Cardiac muscle cell (in vitro differentiated cells and primary cell): Measurements from ENCODE around the gene ACRBP. TPM values are rescaled to one million over a fixed set of nuclear protein-coding genes. Genes with fewer than 3 reads are reported as not detected.
"Not testable (repeated sequence)": the region's sequence is repeated elsewhere in the genome, so short reads cannot be mapped to it uniquely, and the experiment has no call there.

ENCODE experiments used
- DNase-seq, 2 donors: peaks; one replicate each; pipeline versions ENCODE4 v3.0.0 to v3.0.0-alpha.2; 2010 to 2017; ENCODE audit warnings: low read depth in 1 of 2, low spot score in 1 of 2
- H3K27ac ChIP-seq: fragments of 200-600 bp; sonication (generic); 2 replicates; pipeline ENCODE4 v1.5.1; 2016
- H3K27me3 ChIP-seq: fragments of 200-600 bp; sonication (generic); 2 replicates; pipeline ENCODE4 v1.6.0; 2016; ENCODE audit warnings: control low read depth
- H3K36me3 ChIP-seq: fragments of 200-600 bp; sonication (generic); 2 replicates; pipeline ENCODE4 v1.5.1; 2016; ENCODE audit warnings: control low read depth
- H3K4me1 ChIP-seq: fragments of 200-600 bp; sonication (generic); 2 replicates; pipeline ENCODE4 v1.8.1; 2017; ENCODE audit warnings: low read depth, mild to moderate bottlenecking, mixed run types
- H3K4me3 ChIP-seq: fragments of 200-600 bp; sonication (generic); 2 replicates; pipeline ENCODE4 v1.5.1; 2016; ENCODE audit warnings: mild to moderate bottlenecking
- H3K9me3 ChIP-seq: fragments of 200-600 bp; sonication (generic); 2 replicates; pipeline ENCODE4 v1.5.1; 2017; ENCODE audit warnings: low read depth, mild to moderate bottlenecking, control low read depth
- polyA plus RNA-seq: library from polyadenylated mRNA; unstranded; fragments of >200 nt; fragmentation: Nextera tagmentation; extraction: Ambion mirVana; gene quantifications from 2 replicates; pipeline ENCODE4 v1.2.1, GENCODE V29; 2016
- total RNA-seq: library from RNA; depleted of rRNA; stranded (reverse); fragments of >200 nt; gene quantifications from 2 replicates; pipeline ENCODE4 v1.2.3, GENCODE V29; 2016
- TF ChIP-seq, protein P1 (sequence below): IDR thresholded peaks from 2 replicates; pipeline ENCODE4 v1.5.1; 2012; ENCODE audit warnings: low read depth, mild to moderate bottlenecking, low read length

ACRBP gene
- total and polyA plus RNA-seq, 2 experiments from 2014 or later: 2.6 to 2.8 TPM

DNA sequence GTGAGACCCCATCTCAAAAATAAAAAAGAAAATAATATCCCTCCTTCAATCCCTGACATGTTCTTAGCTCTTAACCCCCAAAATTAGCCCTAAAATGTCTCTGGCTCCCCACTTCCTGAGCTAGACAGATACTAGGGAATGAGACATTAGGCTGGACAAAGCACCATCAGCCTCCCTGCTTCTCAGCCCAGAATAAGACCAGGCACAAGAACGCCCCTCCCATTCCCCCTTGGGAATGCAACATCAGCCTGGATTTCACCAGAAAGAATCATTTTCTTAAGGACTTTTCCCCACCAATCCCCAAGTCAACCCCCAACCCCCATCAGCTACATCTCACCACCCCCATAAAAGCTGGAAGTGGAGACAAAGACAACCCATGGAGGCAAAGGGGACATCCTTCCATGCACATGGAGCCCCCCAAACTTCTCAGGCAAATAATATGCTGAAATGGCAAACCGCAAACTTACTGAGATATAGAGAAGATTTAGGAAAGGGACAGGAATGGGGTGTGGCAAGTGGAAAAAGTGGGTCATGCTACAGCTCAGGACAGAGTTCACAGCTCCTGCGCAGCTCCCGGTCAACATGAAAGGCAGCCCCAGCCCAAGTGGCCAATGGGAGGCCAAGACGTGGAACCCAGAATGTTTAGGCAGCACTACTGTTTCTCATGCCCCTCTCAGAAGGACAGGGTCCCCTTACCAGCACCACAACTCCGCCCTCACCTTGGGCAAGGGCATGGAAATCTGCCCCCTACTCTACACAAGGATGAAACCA lies 42.8 kb downstream of the ACRBP start:
- no peaks in the 10 kb centered on the region for H3K27me3 ChIP-seq
- TF ChIP-seq, protein P1, sequence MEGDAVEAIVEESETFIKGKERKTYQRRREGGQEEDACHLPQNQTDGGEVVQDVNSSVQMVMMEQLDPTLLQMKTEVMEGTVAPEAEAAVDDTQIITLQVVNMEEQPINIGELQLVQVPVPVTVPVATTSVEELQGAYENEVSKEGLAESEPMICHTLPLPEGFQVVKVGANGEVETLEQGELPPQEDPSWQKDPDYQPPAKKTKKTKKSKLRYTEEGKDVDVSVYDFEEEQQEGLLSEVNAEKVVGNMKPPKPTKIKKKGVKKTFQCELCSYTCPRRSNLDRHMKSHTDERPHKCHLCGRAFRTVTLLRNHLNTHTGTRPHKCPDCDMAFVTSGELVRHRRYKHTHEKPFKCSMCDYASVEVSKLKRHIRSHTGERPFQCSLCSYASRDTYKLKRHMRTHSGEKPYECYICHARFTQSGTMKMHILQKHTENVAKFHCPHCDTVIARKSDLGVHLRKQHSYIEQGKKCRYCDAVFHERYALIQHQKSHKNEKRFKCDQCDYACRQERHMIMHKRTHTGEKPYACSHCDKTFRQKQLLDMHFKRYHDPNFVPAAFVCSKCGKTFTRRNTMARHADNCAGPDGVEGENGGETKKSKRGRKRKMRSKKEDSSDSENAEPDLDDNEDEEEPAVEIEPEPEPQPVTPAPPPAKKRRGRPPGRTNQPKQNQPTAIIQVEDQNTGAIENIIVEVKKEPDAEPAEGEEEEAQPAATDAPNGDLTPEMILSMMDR: no peak
- H3K27ac ChIP-seq: peak overlapping the region; percentile 94
- DNase-seq: peak in 1 of 2 donors; percentile 42
- peak overlapping the region; percentile 64 for H3K4me3 ChIP-seq
- H3K9me3 ChIP-seq: no peaks in the 10 kb centered on the region
- H3K36me3 ChIP-seq: peaks cover 28% of the 10 kb centered on the region
- peaks cover 28% of the 10 kb centered on the region for H3K4me1 ChIP-seq

DNA sequence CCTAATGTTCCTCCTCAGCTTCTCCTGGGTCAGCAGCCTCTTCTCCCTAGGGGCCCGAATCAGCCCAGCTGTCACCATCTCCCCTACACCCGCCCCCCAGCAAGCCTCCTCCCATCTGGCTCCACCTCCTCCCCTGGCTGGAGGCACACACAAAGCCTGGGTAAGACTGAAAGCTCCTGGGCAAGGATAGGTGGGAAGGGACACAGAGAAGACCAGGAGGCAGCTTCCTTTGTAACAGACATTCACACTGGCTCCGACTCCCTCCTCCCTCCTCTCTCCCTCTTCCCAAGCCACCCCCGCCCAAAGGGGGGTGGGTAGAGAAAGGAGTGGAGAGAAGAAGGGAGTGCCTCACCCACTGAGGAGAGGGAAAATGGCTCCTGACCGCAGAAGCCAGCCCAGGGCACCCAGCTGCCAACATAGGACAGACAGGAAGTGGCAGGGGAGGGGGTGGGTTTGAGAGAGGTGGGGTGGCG lies 44.1 kb downstream of the ACRBP start:
- Histone ChIP-seq H3K27me3 (no peaks in the 10 kb centered on the region), H3K4me1 (peaks cover 28% of the 10 kb centered on the region), H3K36me3 (peaks cover 39% of the 10 kb centered on the region), H3K27ac (peak overlapping the region; percentile 52), H3K9me3 (no peaks in the 10 kb centered on the region), H3K4me3 (no peak overlapping the region)
- DNase-seq: peak; percentile 36 to 62
- TF ChIP-seq, protein P1: no peak

DNA sequence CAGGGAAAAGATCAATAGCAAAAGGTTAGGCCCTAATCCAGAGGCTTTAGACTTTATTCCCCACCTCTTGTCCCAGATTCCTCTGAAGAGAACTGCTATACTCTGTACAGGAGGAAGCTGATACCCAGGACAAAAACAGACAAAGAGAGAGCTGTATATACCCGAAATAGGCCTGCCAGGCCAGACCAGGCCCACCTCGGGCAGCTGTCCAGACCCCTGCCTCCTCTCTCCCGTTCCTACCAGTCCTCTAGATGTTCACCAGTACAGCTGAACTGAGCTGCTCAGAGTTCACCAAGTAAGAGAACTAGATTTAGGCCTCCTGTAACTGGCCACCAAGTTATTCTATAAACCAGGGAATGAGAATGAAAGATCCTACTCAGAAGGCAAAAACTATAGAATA lies 44.7 kb downstream of the ACRBP start:
- no peak for DNase-seq
- Histone ChIP-seq H3K27me3 (no peaks in the 10 kb centered on the region), H3K9me3 (no peaks in the 10 kb centered on the region), H3K36me3 (peaks cover 45% of the 10 kb centered on the region), H3K4me1 (peaks cover 28% of the 10 kb centered on the region), H3K4me3 (no peak overlapping the region), H3K27ac (no peak overlapping the region)
- TF ChIP-seq, protein P1: no peak

DNA sequence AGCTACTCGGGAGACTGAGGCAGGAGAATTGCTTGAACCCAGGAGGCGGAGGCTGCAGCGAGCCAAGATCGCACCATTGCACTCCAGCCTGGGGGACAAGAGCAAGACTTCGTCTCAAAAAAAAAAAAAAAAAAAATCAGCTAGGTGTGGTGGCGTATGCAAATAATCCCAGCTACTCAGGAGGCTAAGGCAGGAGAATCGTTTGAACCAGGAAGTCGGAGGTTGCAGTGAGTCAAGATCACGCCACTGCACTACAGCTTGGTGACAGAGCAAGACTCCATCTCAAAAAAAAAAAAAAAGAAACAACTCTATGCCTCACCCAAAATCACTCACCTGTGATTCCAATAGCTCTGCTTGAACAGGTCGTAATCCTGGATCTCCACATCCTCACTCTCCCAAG lies 51.6 kb downstream of the ACRBP start:
- not testable (repeated sequence) for H3K4me1 ChIP-seq, H3K9me3 ChIP-seq, DNase-seq, H3K4me3 ChIP-seq, H3K27me3 ChIP-seq, H3K27ac ChIP-seq
- H3K36me3 ChIP-seq: peaks cover 93% of the 10 kb centered on the region

DNA sequence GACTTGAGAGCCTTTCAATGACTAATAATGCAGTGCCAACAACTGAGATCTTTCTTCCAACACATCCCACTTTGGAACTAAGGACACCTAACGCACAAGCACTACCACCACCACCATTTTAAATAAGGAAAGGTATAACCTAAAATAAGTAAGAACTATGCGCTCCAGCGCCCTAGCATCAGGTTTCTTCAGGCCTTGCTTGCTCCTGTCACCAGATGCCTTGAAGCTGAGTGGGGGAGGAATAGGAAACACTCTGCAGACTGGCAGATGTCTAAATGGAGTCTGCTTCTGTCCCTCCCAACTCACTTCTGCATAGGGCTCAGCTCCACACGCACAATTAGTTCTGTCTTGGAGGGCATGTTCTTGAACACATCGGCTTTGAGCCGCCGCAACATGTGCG lies 55.1 kb downstream of the ACRBP start:
- DNase-seq: no peak
- H3K36me3 ChIP-seq: peaks cover 91% of the 10 kb centered on the region
- no peaks in the 10 kb centered on the region for H3K9me3 ChIP-seq
- no peaks in the 10 kb centered on the region for H3K27me3 ChIP-seq
- TF ChIP-seq, protein P1: no peak
- no peak overlapping the region for H3K27ac ChIP-seq
- no peak overlapping the region for H3K4me3 ChIP-seq
- no peaks in the 10 kb centered on the region for H3K4me1 ChIP-seq

Other genes with a start within 250 kb of the ACRBP start
- not detected in 2 replicates for gene CD27, start 202.5 kb downstream of the ACRBP start, total RNA-seq
- gene CD27, start 202.5 kb downstream of the ACRBP start, polyA plus RNA-seq: 0.32 and 0.35 TPM in 2 replicates
- gene TAPBPL, start 195.4 kb downstream of the ACRBP start, total RNA-seq: 2.8 and 3.4 TPM in 2 replicates
- gene TAPBPL, start 195.4 kb downstream of the ACRBP start, polyA plus RNA-seq: 1.5 and 3.3 TPM in 2 replicates
- 15.1 and 17.7 TPM in 2 replicates for gene VAMP1, start 176.8 kb downstream of the ACRBP start, total RNA-seq
- 14.9 and 28.4 TPM in 2 replicates for gene VAMP1, start 176.8 kb downstream of the ACRBP start, polyA plus RNA-seq
- gene MRPL51, start 154.2 kb downstream of the ACRBP start, total RNA-seq: 75.1 and 104 TPM in 2 replicates
- 279 and 308 TPM in 2 replicates for gene MRPL51, start 154.2 kb downstream of the ACRBP start, polyA plus RNA-seq
- 134 and 156 TPM in 2 replicates for gene NCAPD2, start 153.3 kb downstream of the ACRBP start, total RNA-seq
- gene NCAPD2, start 153.3 kb downstream of the ACRBP start, polyA plus RNA-seq: 20.2 and 70.7 TPM in 2 replicates
- gene GAPDH, start 112.9 kb downstream of the ACRBP start, total RNA-seq: 8,013 and 12,904 TPM in 2 replicates
- 11,564 and 14,299 TPM in 2 replicates for gene GAPDH, start 112.9 kb downstream of the ACRBP start, polyA plus RNA-seq
- gene IFFO1, start 91.4 kb downstream of the ACRBP start, total RNA-seq: 18.0 and 29.0 TPM in 2 replicates
- 25.4 and 28.4 TPM in 2 replicates for gene IFFO1, start 91.4 kb downstream of the ACRBP start, polyA plus RNA-seq
- gene NOP2, start 79.1 kb downstream of the ACRBP start, total RNA-seq: 20.4 and 45.5 TPM in 2 replicates
- 36.2 and 38.2 TPM in 2 replicates for gene NOP2, start 79.1 kb downstream of the ACRBP start, polyA plus RNA-seq
- 363 and 580 TPM in 2 replicates for gene CHD4, start 40.1 kb downstream of the ACRBP start, total RNA-seq
- gene CHD4, start 40.1 kb downstream of the ACRBP start, polyA plus RNA-seq: 155 and 204 TPM in 2 replicates
- 0.07 and 0.71 TPM in 2 replicates for gene LPAR5, start 11.5 kb downstream of the ACRBP start, total RNA-seq
- 0.10 and 0.78 TPM in 2 replicates for gene LPAR5, start 11.5 kb downstream of the ACRBP start, polyA plus RNA-seq
- 95.2 and 107 TPM in 2 replicates for gene ING4, start 15.7 kb upstream of the ACRBP start, total RNA-seq
- gene ING4, start 15.7 kb upstream of the ACRBP start, polyA plus RNA-seq: 95.3 and 96.2 TPM in 2 replicates
- gene ZNF384, start 41.9 kb upstream of the ACRBP start, total RNA-seq: 39.4 and 44.9 TPM in 2 replicates
- 38.2 and 44.1 TPM in 2 replicates for gene ZNF384, start 41.9 kb upstream of the ACRBP start, polyA plus RNA-seq
- 0.36 and 5.5 TPM in 2 replicates for gene PIANP, start 53.4 kb upstream of the ACRBP start, total RNA-seq
- 4.1 and 5.0 TPM in 2 replicates for gene PIANP, start 53.4 kb upstream of the ACRBP start, polyA plus RNA-seq
- 71.0 and 82.1 TPM in 2 replicates for gene COPS7A, start 76.6 kb upstream of the ACRBP start, total RNA-seq
- 97.7 and 108 TPM in 2 replicates for gene COPS7A, start 76.6 kb upstream of the ACRBP start, polyA plus RNA-seq
- gene MLF2, start 105.7 kb upstream of the ACRBP start, total RNA-seq: 342 and 449 TPM in 2 replicates
- 575 and 592 TPM in 2 replicates for gene MLF2, start 105.7 kb upstream of the ACRBP start, polyA plus RNA-seq
- gene PTMS, start 118.9 kb upstream of the ACRBP start, total RNA-seq: 194 and 290 TPM in 2 replicates
- gene PTMS, start 118.9 kb upstream of the ACRBP start, polyA plus RNA-seq: 426 and 467 TPM in 2 replicates
- gene LAG3, start 125.1 kb upstream of the ACRBP start, total RNA-seq: 0.15 TPM in 1 of 2 replicates, not detected in the other
- gene LAG3, start 125.1 kb upstream of the ACRBP start, polyA plus RNA-seq: 0.34 TPM in 1 of 2 replicates, not detected in the other
- gene CD4, start 142.1 kb upstream of the ACRBP start, total RNA-seq: 3.1 and 3.3 TPM in 2 replicates
- 5.2 and 5.9 TPM in 2 replicates for gene CD4, start 142.1 kb upstream of the ACRBP start, polyA plus RNA-seq
- gene GPR162, start 174.4 kb upstream of the ACRBP start, total RNA-seq: 41.1 and 51.0 TPM in 2 replicates
- gene GPR162, start 174.4 kb upstream of the ACRBP start, polyA plus RNA-seq: 29.2 and 38.6 TPM in 2 replicates
- 11.6 and 19.7 TPM in 2 replicates for gene P3H3, start 181.0 kb upstream of the ACRBP start, total RNA-seq
- 13.7 and 18.2 TPM in 2 replicates for gene P3H3, start 181.0 kb upstream of the ACRBP start, polyA plus RNA-seq
- gene GNB3, start 193.5 kb upstream of the ACRBP start, total RNA-seq: 3.0 and 5.2 TPM in 2 replicates
- gene GNB3, start 193.5 kb upstream of the ACRBP start, polyA plus RNA-seq: 1.7 and 2.1 TPM in 2 replicates
- gene CDCA3, start 203.9 kb upstream of the ACRBP start, total RNA-seq: 11.5 and 42.8 TPM in 2 replicates
- gene CDCA3, start 203.9 kb upstream of the ACRBP start, polyA plus RNA-seq: 10.4 and 84.9 TPM in 2 replicates
- gene USP5, start 204.7 kb upstream of the ACRBP start, total RNA-seq: 145 and 150 TPM in 2 replicates
- gene USP5, start 204.7 kb upstream of the ACRBP start, polyA plus RNA-seq: 156 TPM in 2 replicates
- gene TPI1, start 220.1 kb upstream of the ACRBP start, total RNA-seq: 1,963 and 2,650 TPM in 2 replicates
- gene TPI1, start 220.1 kb upstream of the ACRBP start, polyA plus RNA-seq: 3,554 and 4,448 TPM in 2 replicates
- 11.6 and 12.3 TPM in 2 replicates for gene SPSB2, start 225.9 kb upstream of the ACRBP start, total RNA-seq
- 13.5 and 15.6 TPM in 2 replicates for gene SPSB2, start 225.9 kb upstream of the ACRBP start, polyA plus RNA-seq